ENCODE data around the gene LITAF.

DNA sequence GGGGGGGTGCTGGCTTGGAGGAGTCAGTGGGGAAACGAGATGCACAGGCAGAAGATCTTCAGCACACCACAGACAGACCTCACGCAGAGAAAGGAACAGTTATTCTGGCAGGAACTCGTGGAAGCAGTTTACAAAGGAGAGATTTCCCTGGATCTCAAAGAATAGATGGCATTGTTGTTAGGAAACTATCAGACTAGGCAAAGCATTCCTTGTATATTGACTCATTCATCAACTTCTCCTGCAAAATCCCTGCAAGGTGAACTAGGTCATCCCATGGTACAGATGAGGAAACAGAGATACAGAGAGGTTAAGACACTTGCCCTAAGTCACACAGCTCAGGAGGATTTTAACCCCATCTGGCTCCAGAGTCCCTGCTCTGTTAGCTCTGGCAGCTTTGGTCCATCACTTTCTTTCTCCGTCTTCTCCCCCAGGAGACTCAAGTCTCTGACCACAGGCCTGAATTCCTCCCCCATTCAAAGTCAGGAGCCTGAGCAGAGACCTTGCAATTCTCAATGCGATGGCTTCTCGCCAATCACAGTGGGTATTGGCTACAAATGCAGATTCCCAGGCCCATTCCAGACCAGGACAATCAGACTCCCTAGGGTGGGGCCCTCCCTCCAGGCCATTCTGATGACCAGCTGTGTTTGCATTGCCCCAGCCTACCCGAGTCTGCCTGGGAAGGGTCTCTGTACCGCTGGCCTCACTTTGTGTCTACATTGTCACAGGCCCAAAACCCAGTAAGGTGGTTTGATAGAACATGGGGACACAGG is 56.4 kb downstream of the LITAF start:
- TF ChIP-seq, protein P1, sequence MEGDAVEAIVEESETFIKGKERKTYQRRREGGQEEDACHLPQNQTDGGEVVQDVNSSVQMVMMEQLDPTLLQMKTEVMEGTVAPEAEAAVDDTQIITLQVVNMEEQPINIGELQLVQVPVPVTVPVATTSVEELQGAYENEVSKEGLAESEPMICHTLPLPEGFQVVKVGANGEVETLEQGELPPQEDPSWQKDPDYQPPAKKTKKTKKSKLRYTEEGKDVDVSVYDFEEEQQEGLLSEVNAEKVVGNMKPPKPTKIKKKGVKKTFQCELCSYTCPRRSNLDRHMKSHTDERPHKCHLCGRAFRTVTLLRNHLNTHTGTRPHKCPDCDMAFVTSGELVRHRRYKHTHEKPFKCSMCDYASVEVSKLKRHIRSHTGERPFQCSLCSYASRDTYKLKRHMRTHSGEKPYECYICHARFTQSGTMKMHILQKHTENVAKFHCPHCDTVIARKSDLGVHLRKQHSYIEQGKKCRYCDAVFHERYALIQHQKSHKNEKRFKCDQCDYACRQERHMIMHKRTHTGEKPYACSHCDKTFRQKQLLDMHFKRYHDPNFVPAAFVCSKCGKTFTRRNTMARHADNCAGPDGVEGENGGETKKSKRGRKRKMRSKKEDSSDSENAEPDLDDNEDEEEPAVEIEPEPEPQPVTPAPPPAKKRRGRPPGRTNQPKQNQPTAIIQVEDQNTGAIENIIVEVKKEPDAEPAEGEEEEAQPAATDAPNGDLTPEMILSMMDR (IDR thresholded peaks at IDR 0.05) = no peak
- TF ChIP-seq POLR2A (IDR thresholded peaks at IDR 0.05) = no peak
